ENCODE results near the gene DNAJC10.

DNAJC10 gene

DNA sequence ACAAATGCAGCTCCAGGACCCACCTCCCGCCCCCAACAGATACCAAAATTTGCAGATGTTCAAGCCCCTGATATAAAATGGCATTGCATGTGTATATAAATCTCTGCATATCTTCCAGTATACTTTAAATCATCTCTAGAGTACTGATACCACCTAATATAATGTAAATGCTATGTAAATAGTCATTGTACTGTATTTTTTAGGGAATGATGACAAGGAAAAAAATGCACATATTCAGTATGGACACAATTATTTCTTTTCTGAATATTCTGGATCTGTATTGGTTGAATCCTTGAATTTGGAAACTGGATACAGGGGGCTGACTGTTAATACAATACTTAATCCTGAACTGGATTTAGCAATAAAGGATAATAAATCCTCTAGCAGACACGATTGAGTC lies 82.7 kb downstream of the DNAJC10 start:
- no peak for DNase-seq

- no peak for DNase-seq
These were observed 88.1 kb downstream of the DNAJC10 start for GRCh38 chr2:182804128-182804527.

GRCh38 chr2:182807319-182807718 lies 91.3 kb downstream of the DNAJC10 start:
- DNase-seq = no peak

GRCh38 chr2:182810087-182810486 lies 94.0 kb downstream of the DNAJC10 start:
- no peak for DNase-seq

DNA sequence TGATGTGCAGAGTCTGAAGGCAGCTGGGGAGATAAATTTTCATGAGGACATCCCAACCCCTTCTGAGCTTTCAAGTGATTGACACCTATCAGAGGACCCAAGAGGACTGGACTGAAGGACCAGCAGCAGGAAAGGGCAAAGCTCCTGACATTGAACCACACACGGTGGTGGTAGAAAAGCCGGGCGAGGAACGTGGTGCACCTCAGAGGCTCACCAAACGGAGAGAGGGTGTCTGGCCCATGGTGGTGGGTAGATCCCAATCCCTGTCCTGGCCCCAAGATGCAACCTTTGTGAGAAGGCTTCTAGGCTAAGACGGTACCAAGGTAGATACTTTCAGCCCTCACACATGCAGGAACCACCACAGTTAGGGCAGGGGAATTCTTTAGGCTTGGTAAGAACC lies 98.3 kb downstream of the DNAJC10 start:
- no peak for DNase-seq

GRCh38 chr2:182814804-182815203 lies 98.7 kb downstream of the DNAJC10 start:
- no peak for DNase-seq

DNA sequence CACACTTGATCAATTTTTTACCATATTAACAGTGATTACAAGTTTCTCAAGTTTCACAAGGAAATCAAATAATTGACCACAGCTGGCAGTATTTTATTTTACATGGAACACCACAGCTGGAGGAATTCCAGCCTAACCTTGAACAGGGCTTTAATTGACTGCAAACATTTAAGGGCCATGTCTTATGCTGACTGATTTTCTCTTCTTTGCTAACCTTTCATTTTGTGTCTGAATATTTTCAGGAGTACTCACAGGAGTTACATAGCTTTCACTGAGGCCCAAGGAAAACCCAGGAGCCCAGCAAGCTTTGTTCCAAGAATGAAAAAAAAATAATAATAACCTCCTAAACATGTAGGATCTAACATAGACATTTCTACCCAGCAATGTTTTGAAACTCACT lies 100.8 kb downstream of the DNAJC10 start:
- no peak for DNase-seq

GRCh38 chr2:182817558-182817957 lies 101.5 kb downstream of the DNAJC10 start:
- DNase-seq = no peak

GRCh38 chr2:182818501-182818900 lies 102.4 kb downstream of the DNAJC10 start:
- no peak for DNase-seq

- DNase-seq = peak; percentile 2
These were observed 102.9 kb downstream of the DNAJC10 start for GRCh38 chr2:182818925-182819324.

DNA sequence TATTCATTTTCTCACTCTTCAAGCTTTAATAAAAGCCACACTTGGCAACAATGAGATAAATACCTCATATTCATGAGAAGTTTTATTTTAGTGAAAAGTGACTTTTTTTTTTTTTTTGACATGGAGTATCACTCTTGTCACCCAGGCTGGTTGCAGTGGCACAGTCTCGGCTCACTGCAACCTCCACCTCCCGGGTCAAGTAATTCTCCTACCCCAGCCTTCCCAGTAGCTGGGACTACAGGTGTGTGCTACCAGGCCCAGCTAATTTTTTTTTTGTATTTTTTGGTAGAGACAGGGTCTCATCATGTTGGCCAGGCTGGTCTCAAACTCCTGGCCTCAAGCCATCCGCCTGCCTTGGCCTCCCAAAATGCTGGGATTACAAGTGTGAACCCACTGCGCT lies 103.4 kb downstream of the DNAJC10 start:
- DNase-seq = no peak

- DNase-seq = no peak
These were observed 105.1 kb downstream of the DNAJC10 start for GRCh38 chr2:182821182-182821581.

DNA sequence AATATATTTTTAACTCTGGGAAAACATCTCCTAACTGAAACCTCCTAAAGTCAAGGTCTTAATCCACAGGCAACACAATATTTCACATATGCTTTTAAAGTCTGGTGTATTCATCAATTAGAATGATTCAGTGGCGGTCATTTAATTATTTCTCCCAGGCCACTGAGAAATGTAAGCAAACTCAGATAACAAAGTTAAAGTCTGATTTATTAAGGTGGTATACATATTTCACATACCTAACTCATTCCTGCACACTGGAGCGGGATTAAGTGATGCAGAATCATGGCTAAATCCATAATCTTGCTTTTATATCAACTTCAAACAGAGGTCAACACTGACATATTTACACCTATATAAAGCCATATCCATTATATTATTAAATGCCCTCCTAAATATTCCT lies 106.7 kb downstream of the DNAJC10 start:
- no peak for DNase-seq

- DNase-seq = no peak
These were observed 108.2 kb downstream of the DNAJC10 start for GRCh38 chr2:182824056-182824766.

GRCh38 chr2:182824767-182825158 lies 108.7 kb downstream of the DNAJC10 start:
- DNase-seq = no peak

GRCh38 chr2:182826064-182826463 lies 110.0 kb downstream of the DNAJC10 start:
- DNase-seq = no peak

- no peak for DNase-seq
These were observed 110.4 kb downstream of the DNAJC10 start for GRCh38 chr2:182826496-182826895.

- no peak for DNase-seq
These were observed 111.3 kb downstream of the DNAJC10 start for GRCh38 chr2:182827182-182827879.

DNA sequence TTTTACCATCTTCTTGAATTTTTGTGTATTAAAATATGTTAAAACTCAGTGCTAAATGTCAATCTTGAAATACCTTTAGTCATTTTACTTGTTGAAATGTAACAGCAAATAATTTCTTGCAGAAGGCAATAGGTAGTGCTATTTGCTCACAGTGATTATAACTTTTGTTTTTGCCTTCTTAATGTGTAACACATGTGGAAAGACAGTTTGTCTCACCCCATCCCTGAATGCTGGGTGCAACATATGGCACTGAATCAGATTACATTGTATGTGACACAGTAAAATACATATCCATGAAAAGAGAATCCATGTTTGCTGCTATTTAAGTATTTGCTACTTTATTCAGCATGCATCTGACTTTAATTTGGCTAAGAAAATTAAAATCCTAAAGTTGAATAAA lies 115.0 kb downstream of the DNAJC10 start:
- peak; percentile 35 for DNase-seq

- DNase-seq = no peak
These were observed 115.9 kb downstream of the DNAJC10 start for GRCh38 chr2:182831921-182832320.

DNA sequence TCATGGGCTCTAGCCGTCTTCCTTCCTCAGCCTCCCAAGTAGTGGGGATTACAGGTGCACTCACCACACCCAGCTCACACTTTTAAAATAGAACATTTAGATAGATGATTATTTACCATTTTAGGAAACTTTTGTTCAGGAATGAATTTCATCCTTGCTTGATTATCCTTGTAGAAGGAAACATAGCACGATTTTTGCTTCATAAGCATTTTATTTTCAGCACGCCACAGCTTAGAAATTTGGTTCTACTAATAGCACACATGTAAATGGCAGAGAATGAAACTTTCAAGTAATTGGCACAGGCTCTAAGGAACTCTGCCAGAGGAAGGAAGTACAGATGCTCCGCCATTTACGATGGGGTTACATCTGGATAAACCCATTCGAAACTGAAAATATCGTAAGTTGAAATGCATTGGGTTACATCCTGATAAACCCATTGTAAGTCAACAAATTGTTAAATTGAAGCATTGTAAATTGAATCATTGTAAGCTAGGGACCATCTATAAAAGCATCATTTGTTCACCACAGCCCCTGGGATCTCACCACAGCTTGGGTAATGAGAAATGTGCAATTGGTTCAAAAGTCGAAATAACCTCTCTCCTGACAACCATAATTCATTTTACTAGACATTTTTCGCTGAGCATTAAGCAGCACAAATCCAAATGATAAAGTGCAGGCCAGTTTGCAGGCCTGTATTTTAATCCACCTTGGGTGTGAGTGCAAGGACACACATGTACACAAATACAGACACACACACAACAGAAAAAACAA lies 117.2 kb downstream of the DNAJC10 start:
- no peak for DNase-seq

DNA sequence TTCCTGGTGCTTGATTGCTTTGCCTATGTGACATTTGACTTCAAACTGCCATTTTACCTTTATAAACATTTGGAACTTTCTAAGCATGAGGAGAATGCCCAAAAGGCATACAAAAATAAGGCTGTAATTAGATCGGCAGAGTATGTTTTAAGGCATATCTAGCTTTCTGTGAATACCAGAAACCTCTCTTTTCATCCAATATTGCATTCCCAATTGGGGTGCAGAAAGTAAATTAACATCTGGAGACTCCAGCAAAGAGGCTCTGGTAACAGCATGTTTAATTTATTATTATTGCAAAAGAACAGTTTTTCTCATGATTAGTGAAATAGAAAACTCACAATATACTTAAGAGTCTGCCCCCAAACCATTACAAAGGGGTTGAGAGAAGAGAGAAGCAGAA lies 118.2 kb downstream of the DNAJC10 start:
- no peak for DNase-seq

- no peak for DNase-seq
These were observed 120.4 kb downstream of the DNAJC10 start for GRCh38 chr2:182836451-182836850.
